NCI-H748 (cell line): Measurements from ENCODE around the gene ASCL2.

Experiments used
- DNase-seq: peaks from one replicate; lab custom pipeline; 2025; ENCODE audit not compliant: unreplicated experiment; lab: John Stamatoyannopoulos, UW

The ASCL2 gene

DNA sequence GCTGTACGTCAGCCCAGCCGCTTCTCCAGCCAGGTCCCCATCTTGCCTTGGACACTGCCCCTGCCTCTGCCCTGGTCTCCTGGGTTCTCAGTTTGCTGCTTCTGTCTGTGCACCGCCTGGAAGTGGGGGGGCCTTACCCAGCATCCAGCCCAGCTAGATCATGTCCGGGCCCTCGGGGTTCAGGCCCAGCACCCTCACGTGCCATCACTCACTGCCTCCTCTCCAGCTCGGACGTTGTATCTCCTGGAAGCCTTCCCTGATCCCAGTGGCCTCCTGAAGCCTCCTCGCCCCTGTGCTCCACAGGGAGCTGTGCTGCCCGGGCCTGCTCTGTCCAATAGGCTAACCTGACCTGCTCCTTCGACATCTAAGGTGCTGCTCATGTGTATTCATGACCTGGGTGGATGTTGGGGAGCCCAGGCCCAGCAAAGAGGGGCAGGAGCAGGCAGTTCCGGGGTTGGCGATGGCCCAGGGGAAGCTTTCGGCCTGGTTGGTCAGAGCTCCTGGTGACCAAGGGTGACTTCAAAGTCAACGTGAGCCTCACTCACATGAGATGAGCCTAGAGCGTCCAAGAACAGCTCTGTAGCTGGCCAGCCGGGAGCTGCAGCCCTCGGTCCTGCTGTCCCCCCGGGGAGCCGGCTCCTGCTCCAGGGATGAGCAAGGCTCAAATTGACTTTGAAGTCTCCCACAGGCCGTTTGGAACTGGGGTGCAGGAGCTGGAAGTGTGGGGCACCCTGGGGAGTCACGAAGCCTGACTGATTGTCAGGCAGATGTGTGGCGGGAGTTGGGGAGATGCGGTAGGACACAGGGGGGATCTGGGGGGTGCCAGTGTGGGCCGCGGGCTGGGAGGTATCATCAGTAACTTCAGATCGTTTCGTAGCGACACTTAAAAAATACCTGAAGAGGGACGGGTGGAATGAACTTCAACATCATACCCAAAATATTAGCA, 5.2 kb upstream of the ASCL2 start:
- DNase-seq: no peak

DNA sequence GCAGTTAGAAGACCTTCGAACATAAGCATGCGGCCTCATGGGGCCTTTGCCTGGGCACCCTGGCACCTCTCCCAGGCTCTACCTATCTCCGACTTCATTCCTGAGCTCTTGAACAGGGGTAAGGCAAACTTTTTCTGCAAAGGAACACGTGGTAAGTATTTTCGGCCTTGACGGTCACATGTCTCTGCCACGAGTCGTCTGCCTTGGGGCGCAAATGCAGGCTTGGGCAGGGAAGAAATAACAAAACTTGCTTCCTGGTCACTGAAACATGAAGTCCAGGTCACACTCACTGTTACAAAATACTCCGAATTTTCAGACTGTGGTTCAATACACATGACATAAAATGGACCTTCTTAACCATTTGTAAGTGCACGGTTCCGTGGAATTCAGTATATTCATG, 3.4 kb upstream of the ASCL2 start:
- no peak for DNase-seq

DNA sequence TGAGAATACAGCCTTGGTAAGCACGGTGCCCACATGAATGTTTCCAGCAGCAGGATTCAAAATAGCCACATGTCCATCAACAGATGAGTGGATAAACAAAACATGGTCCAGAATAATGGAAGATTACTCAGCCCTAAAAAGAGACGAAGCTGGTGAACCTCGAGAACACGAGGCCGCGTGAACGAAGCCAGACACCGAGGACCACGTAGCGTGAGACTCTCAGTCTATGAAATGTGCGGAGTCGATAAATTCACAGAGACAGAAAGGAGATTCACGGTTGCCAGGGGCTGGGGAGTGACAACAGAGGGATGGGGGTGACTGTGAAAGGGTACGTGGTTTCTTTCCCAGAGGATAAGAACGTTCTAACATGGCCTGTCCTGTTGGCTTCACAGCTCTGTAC, 2.9 kb upstream of the ASCL2 start:
- no peak for DNase-seq

DNA sequence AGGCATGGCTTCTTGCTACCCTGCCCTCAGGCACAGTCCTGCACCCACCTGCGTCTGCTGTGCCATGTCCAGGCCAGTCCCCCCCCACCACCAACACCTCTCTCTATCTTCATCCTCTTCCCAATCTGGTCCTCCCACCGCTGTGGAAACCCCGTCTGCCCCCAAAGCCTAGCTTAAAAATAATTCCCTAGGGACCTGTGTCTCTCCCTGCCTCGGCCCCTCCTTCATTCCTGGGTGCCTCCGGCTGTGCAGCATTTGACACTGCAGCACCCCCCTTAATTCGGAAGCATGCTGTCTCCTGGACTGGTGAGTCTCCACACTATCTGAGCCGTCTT, 2.5 kb upstream of the ASCL2 start:
- no peak for DNase-seq

DNA sequence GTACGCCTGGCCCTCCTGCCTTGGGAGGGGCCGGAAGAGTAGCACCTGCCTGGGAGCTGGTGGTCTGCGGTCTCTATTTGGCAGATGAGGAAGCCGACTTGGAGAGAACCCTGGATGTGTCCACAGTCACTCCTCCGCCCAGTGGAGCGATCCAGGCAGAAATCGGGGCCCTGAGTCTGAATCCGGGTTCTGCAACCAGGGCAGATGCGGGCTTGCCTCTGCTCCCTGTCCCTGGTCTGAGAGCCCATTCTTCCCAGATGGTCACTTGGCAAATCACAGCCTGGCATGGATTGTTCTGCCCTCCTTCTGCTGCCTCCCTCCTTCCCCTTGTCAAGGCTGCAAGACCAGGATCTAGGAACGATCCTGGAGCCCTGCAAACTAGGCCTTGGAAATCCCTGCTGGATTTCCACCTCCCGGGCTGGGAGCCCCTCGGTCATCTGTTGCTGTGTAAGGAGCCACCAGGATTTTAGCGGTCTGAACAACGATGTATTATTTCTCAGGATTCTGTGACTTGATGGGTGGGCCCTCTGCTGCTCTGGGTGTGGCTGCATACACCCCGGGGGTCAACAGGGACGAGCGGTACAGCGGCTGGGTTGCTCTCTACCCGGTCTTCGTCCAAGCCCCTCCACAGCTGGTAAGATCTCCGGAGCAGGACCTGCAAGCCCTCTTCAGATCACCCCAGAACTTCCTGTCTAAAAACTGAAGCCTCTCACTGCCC, 2.0 kb upstream of the ASCL2 start:
- DNase-seq: no peak

DNA sequence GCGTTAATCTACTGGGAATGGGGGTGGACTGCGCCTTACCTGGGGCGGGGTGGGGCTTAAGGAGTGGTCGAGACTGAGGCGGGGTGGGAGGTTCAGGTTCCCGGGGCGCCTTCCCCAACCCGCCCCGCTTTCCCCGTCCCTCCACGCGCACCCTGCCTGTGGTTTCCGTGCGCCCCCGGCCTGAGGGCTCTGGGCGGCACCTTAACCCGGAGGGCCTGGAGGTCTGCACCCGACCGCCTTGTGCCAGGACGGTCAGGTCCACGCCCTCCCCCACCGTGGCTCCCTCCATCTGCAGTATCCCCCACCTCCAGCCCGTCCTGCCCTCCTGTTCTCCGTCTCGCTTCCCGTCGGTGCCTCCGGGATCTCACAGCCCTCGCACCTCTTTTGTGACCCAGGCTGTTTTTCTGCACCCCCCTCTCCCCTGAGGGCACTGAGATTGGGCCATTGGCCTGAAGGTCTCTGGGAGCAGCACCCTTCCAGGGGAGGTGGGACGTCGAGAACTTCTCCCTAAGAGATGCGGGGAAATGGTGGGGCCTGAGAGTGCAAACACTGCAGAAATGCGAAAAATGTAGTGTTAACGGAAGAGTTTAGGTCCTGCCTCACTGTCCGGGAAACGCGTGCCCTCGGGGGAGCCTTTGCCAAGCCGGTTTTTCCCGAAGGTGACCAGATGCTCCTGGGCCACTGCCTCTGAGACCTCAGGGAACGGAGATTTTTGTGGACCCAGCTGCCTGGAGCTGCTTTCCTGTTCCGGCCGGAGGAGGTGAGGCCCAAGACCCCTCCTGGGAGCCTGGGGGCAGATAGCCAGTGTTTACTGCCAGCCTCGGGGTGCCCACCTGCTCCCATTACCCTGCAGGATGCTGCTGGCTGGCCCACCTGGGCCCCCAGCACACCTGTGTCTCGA, 1.2 kb upstream of the ASCL2 start:
- DNase-seq: no peak

DNA sequence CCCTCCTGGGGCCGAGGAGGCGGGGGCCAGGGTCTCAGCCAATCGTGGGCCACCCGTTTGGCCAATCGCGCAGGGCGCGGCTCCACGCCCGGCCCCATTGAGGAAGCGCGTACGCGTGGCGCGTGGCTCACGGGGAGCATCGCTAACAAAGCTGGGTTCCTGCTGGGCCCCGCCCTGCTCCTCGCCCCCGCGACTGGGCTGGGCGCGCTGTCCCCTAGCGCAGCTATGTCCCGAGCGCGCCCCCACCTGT, 614 bp upstream of the ASCL2 start:
- peak; percentile 79 for DNase-seq

DNA sequence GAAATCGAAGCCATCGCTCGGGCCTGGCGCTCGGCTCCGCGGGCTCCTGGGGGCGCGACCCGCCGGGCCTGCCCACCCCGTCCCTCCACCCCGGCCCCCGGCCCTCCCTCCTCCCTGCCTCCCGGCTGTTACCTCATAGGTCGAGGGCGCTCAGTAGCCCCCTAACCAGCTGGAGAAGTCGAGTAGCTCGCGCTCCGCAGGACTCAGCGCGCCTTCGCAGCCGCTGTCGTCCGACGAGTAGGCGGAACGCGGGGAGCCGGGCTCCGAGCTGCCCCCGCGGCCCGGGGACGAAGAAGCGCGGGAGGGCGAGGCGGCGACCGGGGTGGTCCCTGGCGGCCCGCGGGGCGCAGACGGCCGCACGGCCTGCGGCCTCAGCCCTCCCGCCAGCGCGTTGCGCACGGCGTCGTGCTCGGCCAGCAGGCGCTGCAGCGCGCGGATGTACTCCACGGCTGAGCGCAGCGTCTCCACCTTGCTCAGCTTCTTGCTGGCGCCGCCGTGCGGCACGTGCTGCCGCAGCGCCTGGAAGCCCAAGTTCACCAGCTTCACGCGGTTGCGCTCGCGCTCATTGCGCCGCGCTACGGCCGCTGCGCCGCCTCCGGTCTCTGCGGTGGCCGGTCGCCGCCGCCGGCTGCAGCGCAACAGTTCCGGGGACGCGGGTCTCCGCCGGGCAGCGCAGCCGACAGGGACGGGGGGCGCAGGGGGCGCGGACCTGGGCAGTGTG, 627 bp downstream of the ASCL2 start:
- DNase-seq: peak; percentile 93

DNA sequence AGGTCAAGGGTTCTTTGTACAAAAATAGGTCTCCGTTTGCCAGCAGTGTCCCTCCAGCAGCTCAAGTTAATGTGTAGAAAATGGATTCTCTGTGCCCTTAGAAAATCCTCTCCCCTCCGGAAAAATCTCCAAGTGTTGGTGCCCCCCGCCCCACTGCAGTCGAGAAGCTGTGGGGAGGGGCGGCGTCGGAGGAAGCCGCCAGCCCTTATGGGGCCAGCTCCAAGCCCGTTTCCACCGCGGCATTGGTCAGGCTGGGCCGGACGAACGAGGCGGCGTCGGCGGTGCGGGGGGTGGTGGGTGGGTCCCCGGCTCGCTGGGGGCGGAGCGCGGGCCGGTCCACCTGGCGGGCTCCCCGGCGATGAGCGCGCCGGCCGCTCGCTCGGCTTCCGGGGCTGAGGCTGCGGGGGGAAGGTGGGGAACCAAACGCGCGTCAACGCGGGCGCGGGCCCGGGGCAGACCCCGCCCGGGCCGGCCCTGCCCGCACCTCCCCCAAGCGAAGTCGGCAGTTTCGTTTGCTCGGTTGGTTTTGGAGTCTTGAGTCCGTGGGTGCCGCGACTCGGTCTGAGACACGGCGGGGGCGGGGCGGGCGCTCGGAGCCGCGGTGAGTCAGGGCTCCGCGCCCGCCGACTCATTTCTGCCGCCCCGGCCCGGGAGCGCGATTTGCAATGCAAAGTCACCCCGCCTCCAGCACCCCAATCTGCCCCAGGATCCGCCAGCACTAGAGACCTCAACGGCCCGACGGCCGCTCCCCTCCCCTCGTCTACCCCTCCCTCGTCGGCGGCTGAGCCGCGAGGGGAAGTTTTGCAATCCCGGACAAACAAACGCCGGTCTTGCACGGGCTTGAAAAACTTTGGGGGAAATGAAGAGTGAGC, 1.4 kb downstream of the ASCL2 start:
- peak; percentile 71 for DNase-seq

DNA sequence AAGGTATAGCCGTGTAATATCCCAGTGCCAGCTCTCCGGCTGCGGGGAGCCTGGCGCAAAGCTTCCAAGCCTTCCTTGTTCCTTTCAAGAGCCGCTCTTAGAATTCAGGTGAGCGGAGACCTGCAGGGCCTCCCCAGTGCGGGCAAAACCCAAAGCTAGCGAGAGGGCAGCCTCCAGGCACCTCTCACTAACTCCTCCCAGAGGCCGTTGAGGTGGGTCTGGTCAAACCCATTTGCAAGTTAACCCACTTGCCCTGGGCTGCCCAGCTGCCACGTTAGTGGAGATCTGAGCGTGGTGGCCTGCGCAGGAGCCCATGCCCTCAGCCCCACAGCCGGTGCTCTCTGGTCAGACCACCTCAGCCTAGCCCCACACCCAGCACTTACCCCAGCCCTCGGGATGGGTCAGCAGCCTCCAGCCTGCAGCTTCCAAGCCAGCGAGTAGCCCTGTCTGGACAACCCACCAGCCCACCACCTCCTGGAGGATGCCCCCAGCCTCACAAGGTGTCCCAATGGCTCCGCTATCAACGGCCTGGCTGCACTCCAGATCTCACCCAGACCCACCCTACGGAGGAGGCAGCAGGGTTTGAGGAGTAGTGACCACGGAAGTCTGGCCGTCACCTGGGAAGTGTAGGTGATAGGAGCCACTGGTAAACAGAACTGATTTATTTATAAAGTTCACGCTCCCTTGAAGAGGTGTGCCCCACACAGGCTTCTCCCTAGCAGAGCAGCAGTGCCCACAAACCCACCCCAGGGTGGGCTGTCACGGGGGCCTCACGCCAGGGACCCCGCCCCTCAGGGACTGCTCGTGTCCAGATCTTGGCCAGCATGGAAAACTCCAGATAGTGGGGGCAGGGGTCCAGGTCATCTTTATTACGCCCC, 2.3 kb downstream of the ASCL2 start:
- no peak for DNase-seq

DNA sequence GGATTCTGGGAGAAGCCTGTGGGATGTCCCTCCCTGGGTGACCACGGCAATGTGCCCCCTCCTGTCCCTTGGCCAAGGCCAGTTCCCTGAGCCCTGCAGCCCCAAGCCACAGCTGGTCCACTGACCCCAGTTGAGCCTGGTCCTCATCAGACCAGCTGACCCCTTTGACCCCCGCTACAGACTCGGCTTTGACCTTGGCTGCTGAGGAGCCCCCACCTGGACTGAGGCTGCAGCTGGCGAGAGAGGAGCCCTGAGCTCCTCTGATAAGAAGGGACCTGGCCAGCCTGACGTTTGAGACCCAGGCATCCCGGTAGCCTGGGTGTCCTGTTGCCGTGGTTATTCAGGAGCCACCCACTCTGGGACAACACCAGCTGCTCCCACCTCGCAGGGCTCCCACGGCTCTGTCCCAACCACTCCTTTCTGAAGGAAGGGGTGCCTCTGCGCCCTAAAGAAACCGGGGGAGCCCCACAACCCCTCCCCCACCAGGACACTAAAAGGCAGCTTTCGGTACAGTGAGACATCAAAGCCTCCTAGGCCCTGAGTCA, 3.0 kb downstream of the ASCL2 start:
- no peak for DNase-seq

DNA sequence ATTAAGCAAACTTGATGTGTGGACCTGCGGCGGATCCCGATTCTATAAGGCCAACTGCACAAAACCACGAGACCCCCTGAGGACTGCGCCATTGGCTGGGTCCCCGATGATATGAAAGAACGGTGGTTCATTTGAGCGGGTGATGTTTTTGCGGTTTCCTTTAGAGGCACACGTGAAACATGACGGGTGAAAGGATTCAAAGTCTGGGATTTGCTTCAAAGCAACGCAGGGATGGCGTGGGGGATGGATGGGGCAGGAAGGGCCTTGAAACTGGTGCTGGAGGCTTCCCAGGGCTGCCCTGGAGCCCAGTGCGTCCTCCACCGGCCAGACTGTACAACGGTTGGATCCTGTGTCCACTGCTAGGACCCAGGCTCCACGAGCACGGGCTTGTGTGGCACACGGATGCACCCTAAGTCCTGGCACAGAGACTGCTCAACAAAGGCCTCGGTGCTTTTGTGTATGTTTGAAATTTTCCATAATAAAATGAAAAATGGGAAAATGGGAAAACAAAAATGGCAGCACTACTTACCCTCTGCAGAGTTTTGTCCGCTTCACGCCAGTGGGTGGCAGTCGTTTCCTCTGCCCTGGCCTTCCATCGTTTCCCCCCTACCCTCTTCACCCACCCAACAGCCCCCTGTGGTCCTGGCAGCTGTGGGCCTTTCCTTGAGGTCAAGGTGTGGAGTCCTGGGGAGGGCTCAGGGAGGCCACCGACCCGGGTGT, 3.6 kb downstream of the ASCL2 start:
- no peak for DNase-seq

DNA sequence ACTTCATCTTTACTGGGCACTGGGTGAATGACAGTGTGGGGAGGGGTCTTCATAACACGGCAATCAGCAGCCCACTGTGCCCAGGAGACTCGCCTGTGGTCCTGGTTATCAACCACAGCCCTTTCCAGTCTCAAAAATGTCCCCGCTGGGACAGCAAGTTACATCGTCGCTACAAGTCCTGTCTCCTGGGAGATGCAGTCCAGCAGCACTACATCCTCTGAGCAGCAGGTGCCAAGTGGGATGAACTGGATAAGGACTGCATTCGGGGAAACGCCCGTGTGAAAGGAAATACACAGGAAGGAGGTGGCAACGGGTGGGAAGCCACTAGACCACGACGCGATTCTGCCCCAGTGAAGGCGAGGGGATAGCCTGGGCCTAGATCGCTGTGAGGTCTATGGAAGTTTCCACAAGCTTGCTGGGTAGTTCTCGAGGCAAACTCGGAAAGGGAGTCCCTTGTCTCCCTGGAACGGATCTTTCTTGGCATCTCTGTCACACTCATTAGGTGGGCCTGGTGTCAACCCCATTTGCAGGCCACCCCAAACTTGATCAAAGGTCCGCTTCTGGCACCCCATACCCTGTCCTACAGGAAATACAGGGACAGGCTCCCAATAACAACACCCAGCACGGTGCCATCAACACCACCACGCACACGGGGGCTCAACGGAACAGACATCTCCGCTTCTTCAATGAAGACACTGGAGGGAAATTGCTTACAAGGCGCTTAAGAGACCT, 4.4 kb downstream of the ASCL2 start:
- peak; percentile 37 for DNase-seq

DNA sequence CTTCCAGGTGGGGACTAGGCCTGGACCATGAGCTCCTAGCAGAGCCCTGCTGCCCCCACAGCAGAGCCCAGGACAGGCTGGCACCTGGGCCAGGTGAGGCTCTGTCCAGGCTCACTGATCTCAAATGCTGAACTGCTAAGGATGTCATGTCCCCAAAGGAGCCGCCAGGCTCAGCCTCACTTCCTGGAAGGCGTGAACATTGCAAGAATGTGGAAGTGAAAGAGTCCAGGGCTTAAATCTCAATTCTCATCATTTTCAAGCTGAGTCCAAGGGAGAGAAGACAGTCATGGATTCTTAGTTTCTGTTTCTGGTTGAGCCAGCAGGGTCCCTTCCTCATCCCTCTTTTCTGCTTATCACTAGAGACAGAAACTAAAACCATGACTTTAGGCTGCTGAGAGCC, 5.0 kb downstream of the ASCL2 start:
- DNase-seq: no peak

DNA sequence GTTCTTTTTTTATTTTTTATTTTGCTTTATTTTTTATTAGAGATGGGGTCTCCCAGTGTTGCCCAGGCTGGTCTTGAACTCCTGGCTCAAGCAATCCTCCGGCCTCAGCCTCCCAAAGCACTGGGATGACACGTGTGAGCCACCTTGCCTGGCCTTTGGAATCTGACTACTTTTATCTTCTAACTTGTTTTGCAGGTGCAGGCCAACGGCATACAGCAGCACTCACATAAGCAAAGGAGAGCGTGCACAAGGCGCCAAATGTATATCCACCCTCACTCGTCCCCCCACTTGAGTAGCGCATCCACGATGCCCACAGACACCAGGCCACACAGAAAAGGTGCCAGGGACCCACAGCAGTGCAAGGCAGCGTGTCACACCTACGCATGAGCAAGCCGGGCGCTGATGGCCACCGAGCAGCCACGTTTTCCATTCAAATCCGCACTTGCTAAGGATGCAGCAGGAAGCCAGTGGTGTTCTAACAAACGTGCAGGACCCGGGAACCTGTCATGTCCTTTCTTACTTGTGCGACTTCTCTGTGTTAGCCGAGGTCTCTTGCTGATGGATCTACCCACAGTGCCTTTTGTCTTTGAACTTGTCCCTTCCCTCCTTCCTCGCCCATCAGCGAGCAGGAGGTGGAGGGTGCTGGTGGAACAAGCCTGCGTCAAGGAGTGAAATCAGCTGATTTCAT, 5.9 kb downstream of the ASCL2 start:
- DNase-seq: no peak

DNA sequence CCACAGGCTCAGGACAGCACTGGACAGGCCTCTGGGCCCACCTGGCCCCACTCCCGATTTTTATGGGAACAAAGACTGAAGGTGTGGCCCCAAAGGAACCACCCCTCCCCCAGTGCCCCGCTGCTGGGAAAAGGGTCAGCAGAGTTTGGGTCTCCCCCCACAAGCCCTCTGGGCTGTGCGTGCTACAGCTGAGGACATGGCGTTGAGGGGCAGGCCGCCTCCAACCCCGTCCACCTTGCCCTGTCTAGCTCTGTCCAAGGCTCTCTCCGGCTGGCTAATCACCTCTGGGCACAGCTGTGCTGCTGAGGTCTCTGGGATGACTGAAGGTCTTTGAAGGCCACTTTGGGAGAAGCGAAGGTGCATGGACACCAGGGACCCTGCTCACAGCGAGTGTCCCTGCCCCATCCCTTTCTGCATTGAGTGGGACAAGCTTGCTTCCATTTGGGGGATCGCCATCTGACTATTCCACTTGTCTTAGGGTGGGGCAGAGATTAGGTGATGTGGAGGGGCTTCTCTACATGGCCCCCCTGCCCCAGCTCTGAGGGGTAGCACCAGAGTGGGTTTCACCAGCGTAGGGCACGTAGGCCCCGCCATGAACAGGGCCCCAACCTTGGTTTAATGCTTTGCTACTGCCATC, 6.5 kb downstream of the ASCL2 start:
- DNase-seq: no peak
